Activated B cell treated with CpG ODN at 0.5 μM for 24 hours (primary cell): ENCODE data around the gene MED13L. TPM values are rescaled to one million over a fixed set of nuclear protein-coding genes. Genes with fewer than 3 reads are reported as not detected.

Experiments used
- ATAC-seq: fragments of 200-7000 bp; cut with Tn5 transposase; one replicate; pipeline ENCODE4 v1.10.0; 2021; ENCODE audit warnings: low read depth, mild to moderate bottlenecking, moderate library complexity
- CTCF ChIA-PET: fragments of 350-600 bp; sonication (Branson Sonifier 250); formaldehyde crosslinking; loops from one replicate; lab custom pipeline; 2021; ENCODE audit warnings: antibody characterized with exemption; lab: Charles Lee
- POLR2A ChIA-PET: fragments of 350-600 bp; sonication (Branson Sonifier 250); formaldehyde crosslinking; loops from one replicate; lab custom pipeline; 2021; ENCODE audit warnings: antibody characterized with exemption; lab: Charles Lee
- DNase-seq: peaks from one replicate; pipeline ENCODE4 v3.0.0; 2022
- H3K27ac Mint-ChIP-seq: one replicate; pipeline ENCODE4 v1.8.0; 2020; ENCODE audit warnings: mixed read lengths
- H3K27me3 Mint-ChIP-seq: one replicate; pipeline ENCODE4 v1.8.0; 2021; ENCODE audit warnings: mixed read lengths
- H3K36me3 Mint-ChIP-seq: one replicate; pipeline ENCODE4 v1.8.0; 2021; ENCODE audit warnings: low read depth, mixed read lengths
- H3K4me1 Mint-ChIP-seq: one replicate; pipeline ENCODE4 v1.8.0; 2021; ENCODE audit warnings: mixed read lengths
- H3K4me3 Mint-ChIP-seq: one replicate; pipeline ENCODE4 v1.8.0; 2020; ENCODE audit warnings: mild to moderate bottlenecking, mixed read lengths
- H3K9me3 Mint-ChIP-seq: one replicate; pipeline ENCODE4 v1.8.0; 2020; ENCODE audit warnings: mixed read lengths
- CTCF ChIP-seq: fragments of 200-600 bp; IDR thresholded peaks from one replicate; pipeline ENCODE4 v1.8.0; 2022; ENCODE audit warnings: antibody characterized with exemption, mild to moderate bottlenecking
- intact Hi-C: fragments of 100-400 bp; cut with micrococcal nuclease; formaldehyde crosslinking; loops from one replicate; pipeline ENCODE4 v1.15.1; 2024
- total RNA-seq: library from RNA; stranded (reverse); gene quantifications from 2 replicates; pipeline ENCODE4 v1.2.3, GENCODE V29; 2022

Gene MED13L
- total RNA-seq, 1 donor from 2014 or later, result 183 TPM

GRCh38 chr12:116161588-116161987, 115.9 kb downstream of the MED13L start:
- intact Hi-C loops, result no loop called here
- no peak for DNase-seq
- no peak for TF ChIP-seq CTCF
- no peak overlapping the region for H3K4me3 Mint-ChIP-seq
- no peaks in the 10 kb centered on the region for H3K9me3 Mint-ChIP-seq
- no peak for ATAC-seq
- H3K36me3 Mint-ChIP-seq, result no peaks in the 10 kb centered on the region
- ChIA-PET POLR2A (no interaction called here), CTCF (no interaction called here)
- H3K27ac Mint-ChIP-seq, result no peak overlapping the region
- peaks cover 60% of the 10 kb centered on the region for H3K4me1 Mint-ChIP-seq
- H3K27me3 Mint-ChIP-seq, result no peaks in the 10 kb centered on the region

GRCh38 chr12:116160883-116161458, 116.5 kb downstream of the MED13L start:
- Mint-ChIP-seq H3K27ac (no peak overlapping the region), H3K27me3 (no peaks in the 10 kb centered on the region), H3K36me3 (no peaks in the 10 kb centered on the region), H3K4me1 (peaks cover 57% of the 10 kb centered on the region), H3K4me3 (no peak overlapping the region), H3K9me3 (no peaks in the 10 kb centered on the region)
- no peak for TF ChIP-seq CTCF
- POLR2A ChIA-PET, result no interaction called here
- no peak for ATAC-seq
- intact Hi-C loops, result no loop called here
- CTCF ChIA-PET, result no interaction called here
- no peak for DNase-seq

GRCh38 chr12:116160231-116160630, 117.3 kb downstream of the MED13L start:
- no peaks in the 10 kb centered on the region for H3K9me3 Mint-ChIP-seq
- H3K27me3 Mint-ChIP-seq, result no peaks in the 10 kb centered on the region
- ChIA-PET CTCF (interaction anchor here (0.6 kb wide), 1 partner anchor 52 kb away, joined by 3 read pairs; no protein-coding TSS in a partner anchor), POLR2A (interaction anchor here (0.7 kb wide), 2 partner anchors 27 to 893 kb away, joined by 3 read pairs; no protein-coding TSS in a partner anchor)
- H3K4me3 Mint-ChIP-seq, result no peak overlapping the region
- H3K27ac Mint-ChIP-seq, result no peak overlapping the region
- no peak for DNase-seq
- H3K4me1 Mint-ChIP-seq, result peaks cover 52% of the 10 kb centered on the region
- no peak for TF ChIP-seq CTCF
- H3K36me3 Mint-ChIP-seq, result no peaks in the 10 kb centered on the region
- intact Hi-C loops, result no loop called here
- ATAC-seq, result no peak

- Mint-ChIP-seq H3K9me3 (no peaks in the 10 kb centered on the region), H3K27me3 (no peaks in the 10 kb centered on the region), H3K4me1 (peaks cover 50% of the 10 kb centered on the region), H3K4me3 (no peak overlapping the region), H3K27ac (no peak overlapping the region), H3K36me3 (no peaks in the 10 kb centered on the region)
- intact Hi-C loops, result no loop called here
- ATAC-seq (no peak), DNase-seq (no peak)
- TF ChIP-seq CTCF, result no peak
- CTCF ChIA-PET, result interaction anchor here (0.6 kb wide), 1 partner anchor 52 kb away, joined by 3 read pairs; no protein-coding TSS in a partner anchor
- POLR2A ChIA-PET, result interaction anchor here (0.7 kb wide), 2 partner anchors 27 to 59 kb away, joined by 3 read pairs; no protein-coding TSS in a partner anchor
These were observed 117.8 kb downstream of the MED13L start for GRCh38 chr12:116159593-116160200.

GRCh38 chr12:116159175-116159574, 118.3 kb downstream of the MED13L start:
- no peak for TF ChIP-seq CTCF
- ATAC-seq (no peak), DNase-seq (no peak)
- H3K27ac Mint-ChIP-seq, result no peak overlapping the region
- no peaks in the 10 kb centered on the region for H3K27me3 Mint-ChIP-seq
- intact Hi-C loops, result no loop called here
- H3K4me3 Mint-ChIP-seq, result no peak overlapping the region
- ChIA-PET CTCF (no interaction called here), POLR2A (interaction anchor here (0.7 kb wide), 1 partner anchor 59 kb away, joined by 3 read pairs; no protein-coding TSS in a partner anchor)
- peaks cover 48% of the 10 kb centered on the region for H3K4me1 Mint-ChIP-seq
- no peaks in the 10 kb centered on the region for H3K9me3 Mint-ChIP-seq
- no peaks in the 10 kb centered on the region for H3K36me3 Mint-ChIP-seq
